IPS-15b (cell line): Measurements from ENCODE around the gene MYO5A.

Source experiments
- H3K27me3 ChIP-seq: one replicate; pipeline ENCODE4 v1.6.1; 2013; ENCODE audit warnings: low read length; ENCODE audit not compliant: control insufficient read depth, insufficient read depth
- H3K36me3 ChIP-seq: one replicate; pipeline ENCODE4 v1.6.1; 2013; ENCODE audit warnings: low read length; ENCODE audit not compliant: control insufficient read depth, insufficient read depth
- H3K4me1 ChIP-seq: one replicate; pipeline ENCODE4 v1.6.1; 2013; ENCODE audit warnings: mild to moderate bottlenecking, low read length; ENCODE audit not compliant: control insufficient read depth, insufficient read depth
- H3K4me3 ChIP-seq: one replicate; pipeline ENCODE4 v1.5.1; 2013; ENCODE audit warnings: low read depth, low read length
- H3K9ac ChIP-seq: one replicate; pipeline ENCODE4 v1.6.1; 2013; ENCODE audit warnings: low read depth, mild to moderate bottlenecking, low read length
- H3K9me3 ChIP-seq: one replicate; pipeline ENCODE4 v1.6.1; 2013; ENCODE audit warnings: mild to moderate bottlenecking, low read length; ENCODE audit not compliant: control insufficient read depth, insufficient read depth

The MYO5A gene

DNA sequence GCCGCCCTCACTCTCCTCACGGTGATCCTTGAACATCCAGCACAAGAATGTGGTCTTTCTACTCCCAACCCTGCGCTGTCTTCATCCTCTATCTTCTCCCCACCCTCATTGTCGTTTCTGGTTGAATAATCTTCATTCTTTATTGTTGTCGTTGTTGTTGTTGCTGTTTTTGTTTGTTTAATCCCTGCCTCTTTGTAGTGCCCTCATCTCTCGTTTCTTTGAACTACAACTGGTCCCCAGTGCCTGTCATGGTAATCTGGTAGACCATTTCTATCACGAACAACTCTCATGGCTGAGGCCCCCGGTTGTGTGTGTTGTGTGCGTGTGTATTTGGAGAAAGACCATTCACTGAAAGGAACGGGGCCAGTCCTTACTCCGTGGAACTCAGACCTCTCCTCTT, 1.3 kb upstream of the MYO5A start:
- Histone ChIP-seq H3K4me3 (peak overlapping the region; percentile 84), H3K9me3 (no peaks in the 10 kb centered on the region), H3K36me3 (no peaks in the 10 kb centered on the region), H3K9ac (peak overlapping the region; percentile 1), H3K4me1 (peaks cover 10% of the 10 kb centered on the region), H3K27me3 (peaks cover 43% of the 10 kb centered on the region)

DNA sequence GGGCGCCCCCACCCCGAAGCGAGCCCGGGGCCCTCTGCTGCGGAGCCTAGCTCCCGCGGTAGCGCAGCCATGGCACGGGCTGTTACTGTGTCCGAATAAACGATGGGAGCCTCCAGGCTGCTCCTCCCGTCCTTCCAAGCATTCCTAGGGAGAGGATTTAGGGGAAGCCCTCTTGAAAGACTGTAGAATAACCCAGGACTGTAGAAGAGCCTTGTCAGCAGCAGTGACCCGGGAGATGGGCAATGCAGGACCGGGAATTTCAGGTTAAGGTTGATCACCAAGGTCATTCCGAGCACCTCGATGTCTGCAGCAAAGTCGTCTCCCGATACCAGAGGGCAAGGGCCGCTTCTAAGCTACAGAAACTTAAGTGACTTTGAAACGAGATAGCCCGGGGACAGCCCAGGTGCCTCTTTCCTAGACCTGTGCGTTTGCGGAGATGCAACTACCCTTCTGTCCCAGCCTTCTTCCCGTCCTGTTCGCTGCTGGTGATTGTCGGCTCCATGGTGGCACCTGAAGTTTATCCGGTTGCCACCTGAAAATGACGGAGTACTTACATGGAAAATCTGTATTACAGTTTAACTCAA, 753 bp upstream of the MYO5A start:
- no peaks in the 10 kb centered on the region for H3K36me3 ChIP-seq

DNA sequence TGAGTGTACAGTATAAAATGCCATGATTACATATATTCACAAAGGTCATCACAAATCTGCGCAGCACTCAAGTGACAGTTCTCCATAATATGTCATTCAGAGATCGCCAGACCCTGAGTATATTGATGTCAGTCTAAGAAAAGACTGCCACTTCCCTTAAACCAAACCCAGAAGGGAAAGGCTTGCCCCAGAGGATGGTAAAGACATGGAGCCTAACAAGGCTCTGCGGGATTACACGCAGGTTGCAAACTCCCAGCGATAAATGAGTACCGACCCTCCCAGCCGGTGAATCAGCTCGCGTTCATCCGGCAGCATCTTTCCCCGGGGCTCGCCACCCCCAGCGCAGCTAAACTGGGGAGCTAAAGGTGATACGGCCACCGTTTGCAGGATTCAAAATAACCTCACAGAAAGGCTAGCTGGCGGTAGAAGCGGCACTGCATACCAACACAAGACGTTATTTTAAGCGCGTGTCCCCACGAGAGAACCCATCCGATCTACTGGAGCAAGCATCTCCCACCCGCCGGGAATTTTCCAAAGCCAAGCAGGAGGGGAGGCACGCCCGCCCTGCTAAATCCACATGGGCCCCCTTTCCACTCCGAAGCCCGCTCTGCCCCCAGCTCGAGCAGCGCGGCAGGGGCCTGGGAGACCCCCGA, 643 bp downstream of the MYO5A start:
- H3K4me1 ChIP-seq, result peaks cover 16% of the 10 kb centered on the region
- H3K9me3 ChIP-seq, result no peaks in the 10 kb centered on the region
- H3K4me3 ChIP-seq, result peak overlapping the region; percentile 83
- H3K36me3 ChIP-seq, result no peaks in the 10 kb centered on the region
- H3K27me3 ChIP-seq, result peaks cover 43% of the 10 kb centered on the region
- peak overlapping the region; percentile 51 for H3K9ac ChIP-seq

More for the DNA sequence above, 753 bp upstream of the MYO5A start:
- H3K4me3 ChIP-seq, result peak overlapping the region; percentile 84
- H3K4me1 ChIP-seq, result peaks cover 10% of the 10 kb centered on the region
- no peaks in the 10 kb centered on the region for H3K9me3 ChIP-seq
- H3K27me3 ChIP-seq, result peaks cover 43% of the 10 kb centered on the region
- H3K9ac ChIP-seq, result peak overlapping the region; percentile 1

DNA sequence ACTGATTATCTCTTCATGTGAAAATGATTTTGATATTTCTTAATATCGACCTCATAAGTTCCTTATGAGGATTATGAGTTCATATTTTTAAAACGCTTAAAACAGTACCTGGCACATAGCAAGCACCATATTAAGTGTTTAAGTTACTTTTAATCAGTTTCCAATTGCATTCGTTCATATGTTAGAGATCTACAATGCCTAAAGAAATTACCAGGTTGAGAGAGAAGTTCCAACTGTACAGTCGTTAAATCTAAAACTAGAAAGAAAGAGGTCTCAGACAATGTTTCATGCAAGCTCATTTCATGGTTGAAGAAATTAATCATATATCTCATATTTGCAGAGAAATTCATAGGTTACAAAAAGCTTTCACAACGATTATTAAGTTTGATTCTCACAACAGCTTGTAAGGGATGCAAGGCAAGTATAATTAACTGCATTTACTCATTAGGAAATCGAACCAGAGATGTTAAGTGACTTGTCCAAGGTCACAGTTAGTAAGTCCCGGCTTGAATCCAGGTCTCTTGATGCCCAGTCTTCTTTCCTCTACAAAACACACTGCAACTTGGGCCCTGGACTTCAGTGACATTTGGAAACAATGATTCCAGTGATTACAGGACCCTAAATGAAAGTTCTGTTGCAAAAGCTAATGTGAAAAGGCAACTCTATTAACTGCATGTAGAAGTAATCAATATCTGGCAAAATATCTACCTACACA, 1.3 kb downstream of the MYO5A start:
- no peaks in the 10 kb centered on the region for H3K9me3 ChIP-seq
- no peak overlapping the region for H3K9ac ChIP-seq
- H3K36me3 ChIP-seq, result no peaks in the 10 kb centered on the region
- H3K27me3 ChIP-seq, result peaks cover 40% of the 10 kb centered on the region
- H3K4me3 ChIP-seq, result peak overlapping the region; percentile 83
- peaks cover 16% of the 10 kb centered on the region for H3K4me1 ChIP-seq

DNA sequence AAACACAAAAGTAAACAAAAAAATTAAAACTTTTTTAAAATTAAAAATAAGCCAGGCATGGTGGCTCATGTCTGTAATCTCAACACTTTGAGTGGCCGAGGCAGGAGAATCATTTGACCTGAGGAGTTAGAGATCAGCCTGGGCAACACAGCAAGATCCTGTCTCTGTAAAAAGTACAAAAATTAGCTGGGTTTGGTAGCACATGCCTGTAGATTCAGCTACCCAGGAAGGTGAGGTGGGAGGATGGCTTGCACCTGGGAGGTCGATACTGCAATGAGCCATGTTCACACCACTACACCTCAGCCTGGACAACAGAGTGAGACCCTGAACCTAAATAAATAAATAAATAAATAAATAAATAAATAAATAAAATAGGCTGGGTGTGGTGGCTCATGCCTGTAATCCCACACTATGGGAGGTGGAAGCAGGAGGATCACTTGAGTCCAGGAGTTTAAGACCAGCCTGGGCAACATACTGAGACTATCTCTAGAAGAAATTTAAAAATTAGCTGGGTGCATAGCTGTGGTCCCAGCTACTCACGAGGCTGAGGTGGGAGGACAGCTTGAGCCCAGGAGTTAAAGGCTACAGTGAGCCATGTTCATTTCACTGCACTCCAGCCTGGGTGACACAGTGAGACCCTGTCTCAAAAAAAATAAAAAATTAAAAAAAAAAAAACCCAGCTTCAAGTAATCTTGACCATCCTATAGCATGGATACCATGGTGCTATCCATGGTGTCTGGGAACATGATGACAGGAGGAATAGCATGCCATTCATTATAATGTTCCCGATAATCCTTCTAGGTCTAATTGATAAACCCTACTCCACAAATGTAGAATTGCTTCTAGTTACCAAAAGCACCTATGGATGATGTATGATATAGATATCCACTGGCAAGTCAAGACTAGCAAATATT, 4.2 kb downstream of the MYO5A start:
- Histone ChIP-seq H3K9ac (no peak overlapping the region), H3K27me3 (peaks cover 13% of the 10 kb centered on the region), H3K36me3 (no peaks in the 10 kb centered on the region), H3K9me3 (no peaks in the 10 kb centered on the region), H3K4me1 (peaks cover 10% of the 10 kb centered on the region), H3K4me3 (no peak overlapping the region)

DNA sequence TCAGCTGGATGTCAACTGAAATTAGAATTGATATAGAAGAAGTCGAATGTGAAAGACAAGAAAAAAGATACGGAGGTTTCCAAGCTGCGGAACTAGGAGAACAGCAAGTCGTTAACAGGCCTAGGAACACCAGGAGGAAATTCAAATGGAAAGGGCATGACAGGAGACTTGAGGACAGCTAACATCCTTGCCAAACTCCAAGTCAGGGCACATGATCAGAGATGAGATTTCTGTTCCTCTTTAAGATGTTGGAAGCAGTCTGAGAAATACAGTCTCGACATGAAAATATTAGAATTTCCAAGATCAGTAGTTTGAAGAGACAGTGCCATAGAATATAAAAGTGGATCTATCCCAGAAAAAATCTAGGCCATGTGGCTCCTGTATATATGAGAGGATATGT, 5.0 kb downstream of the MYO5A start:
- Histone ChIP-seq H3K9ac (no peak overlapping the region), H3K4me1 (peaks cover 10% of the 10 kb centered on the region), H3K36me3 (no peaks in the 10 kb centered on the region), H3K4me3 (no peak overlapping the region), H3K27me3 (peaks cover 13% of the 10 kb centered on the region), H3K9me3 (no peaks in the 10 kb centered on the region)

DNA sequence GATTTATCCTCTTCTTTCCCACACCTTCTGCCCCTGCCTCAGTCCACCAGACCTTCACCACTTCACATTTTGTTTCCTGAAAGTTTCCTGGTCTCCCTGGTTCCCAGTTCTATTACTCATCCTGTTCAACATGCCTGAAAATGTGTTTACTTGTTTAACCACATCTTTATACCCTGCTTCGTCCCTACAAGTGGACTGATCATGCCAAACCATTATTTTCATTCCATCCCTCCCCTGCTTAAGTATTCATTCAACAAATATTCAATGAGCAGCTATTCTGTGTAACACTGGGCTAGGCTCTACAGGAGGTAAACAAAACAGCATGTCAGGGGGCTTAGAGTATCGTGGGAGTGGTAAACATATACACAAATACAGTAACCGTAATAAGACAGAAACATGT, 5.5 kb downstream of the MYO5A start:
- Histone ChIP-seq H3K4me1 (peaks cover 10% of the 10 kb centered on the region), H3K4me3 (no peak overlapping the region), H3K27me3 (peaks cover 13% of the 10 kb centered on the region), H3K9ac (no peak overlapping the region), H3K9me3 (no peaks in the 10 kb centered on the region), H3K36me3 (no peaks in the 10 kb centered on the region)

DNA sequence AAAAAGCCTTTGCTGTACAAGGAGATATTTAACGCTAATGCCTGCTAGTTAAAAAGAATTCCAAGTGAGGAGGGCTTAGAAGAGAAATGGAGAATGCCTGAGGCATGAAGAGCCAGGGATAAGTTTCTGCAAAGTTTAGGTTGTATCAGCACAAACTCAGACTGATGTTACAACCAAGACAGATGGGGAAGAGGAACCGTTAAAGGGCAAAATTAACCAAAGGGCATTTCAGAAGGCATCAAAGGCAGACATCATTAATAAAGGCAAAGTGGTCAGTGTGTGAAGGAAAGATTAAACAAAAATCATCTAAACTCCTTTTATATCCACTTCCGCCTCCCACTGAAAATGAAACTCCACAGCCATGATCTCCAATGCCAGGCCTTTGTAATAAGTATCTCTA, 7.0 kb downstream of the MYO5A start:
- H3K27me3 ChIP-seq, result no peaks in the 10 kb centered on the region
- no peaks in the 10 kb centered on the region for H3K36me3 ChIP-seq
- H3K4me1 ChIP-seq, result peaks cover 11% of the 10 kb centered on the region
- H3K9ac ChIP-seq, result no peak overlapping the region
- H3K9me3 ChIP-seq, result no peaks in the 10 kb centered on the region
- no peak overlapping the region for H3K4me3 ChIP-seq

DNA sequence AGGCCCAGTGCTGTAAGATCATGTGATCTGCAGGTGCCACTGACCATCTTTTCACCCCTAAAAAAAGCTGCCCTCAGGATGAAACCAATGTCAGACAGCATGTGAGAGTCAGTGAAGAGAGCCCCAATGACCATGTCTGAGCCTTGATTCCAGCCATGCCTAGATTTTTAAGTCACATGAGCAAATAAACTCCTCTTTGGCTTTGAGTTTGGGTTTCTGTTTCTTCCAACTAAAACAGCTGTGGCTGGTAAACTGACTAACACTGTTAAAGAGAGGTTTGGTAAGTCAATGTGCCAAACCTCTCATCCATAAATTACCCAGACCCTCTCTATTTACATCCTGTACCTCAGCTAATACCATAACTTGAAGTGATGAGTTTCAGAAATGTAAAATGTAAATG, 8.3 kb downstream of the MYO5A start:
- Histone ChIP-seq H3K4me1 (peaks cover 14% of the 10 kb centered on the region), H3K9me3 (no peaks in the 10 kb centered on the region), H3K36me3 (no peaks in the 10 kb centered on the region), H3K4me3 (no peak overlapping the region), H3K27me3 (no peaks in the 10 kb centered on the region), H3K9ac (no peak overlapping the region)

DNA sequence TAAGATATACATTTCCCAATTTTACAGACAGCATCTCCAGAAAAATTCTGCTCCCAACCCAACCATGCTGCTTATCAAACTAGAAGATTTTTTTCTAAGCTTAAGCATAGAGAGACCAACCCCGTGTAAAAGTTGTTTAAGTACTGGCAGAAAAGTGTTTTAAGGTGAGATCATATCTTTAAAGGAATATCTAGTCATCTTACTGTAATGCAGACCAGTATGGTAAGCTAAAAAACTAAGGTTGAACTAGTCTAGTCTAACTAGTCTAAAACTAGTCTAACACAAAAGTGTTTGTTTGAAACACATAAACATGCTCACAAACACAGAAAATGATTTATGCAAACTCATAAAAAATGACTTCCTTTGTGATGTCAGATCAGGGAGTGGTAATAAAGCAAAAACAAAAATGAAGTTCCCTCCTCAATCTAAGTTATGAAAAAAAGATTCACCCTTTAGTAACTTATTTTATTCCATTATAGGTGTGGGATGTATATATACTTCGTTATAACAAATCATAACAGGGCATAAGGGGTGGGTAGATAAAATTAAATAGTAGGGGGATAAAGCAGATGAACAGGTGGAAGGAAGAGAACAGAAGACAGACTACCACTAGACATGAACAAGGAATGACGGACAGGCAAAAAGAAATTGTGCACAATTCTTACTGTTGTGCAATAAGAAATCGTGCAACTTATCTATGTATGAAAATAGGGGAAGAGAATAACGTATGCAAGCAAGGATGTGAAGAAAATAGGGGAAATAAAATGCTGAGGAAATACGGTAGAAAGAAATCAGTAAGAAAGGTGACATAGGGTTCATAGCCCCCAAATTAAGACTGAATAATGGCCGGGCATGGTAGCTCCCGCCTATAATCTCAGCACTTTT, 10.0 kb downstream of the MYO5A start:
- Histone ChIP-seq H3K27me3 (no peaks in the 10 kb centered on the region), H3K4me3 (no peak overlapping the region), H3K36me3 (no peaks in the 10 kb centered on the region), H3K4me1 (peaks cover 14% of the 10 kb centered on the region), H3K9ac (no peak overlapping the region), H3K9me3 (no peaks in the 10 kb centered on the region)

DNA sequence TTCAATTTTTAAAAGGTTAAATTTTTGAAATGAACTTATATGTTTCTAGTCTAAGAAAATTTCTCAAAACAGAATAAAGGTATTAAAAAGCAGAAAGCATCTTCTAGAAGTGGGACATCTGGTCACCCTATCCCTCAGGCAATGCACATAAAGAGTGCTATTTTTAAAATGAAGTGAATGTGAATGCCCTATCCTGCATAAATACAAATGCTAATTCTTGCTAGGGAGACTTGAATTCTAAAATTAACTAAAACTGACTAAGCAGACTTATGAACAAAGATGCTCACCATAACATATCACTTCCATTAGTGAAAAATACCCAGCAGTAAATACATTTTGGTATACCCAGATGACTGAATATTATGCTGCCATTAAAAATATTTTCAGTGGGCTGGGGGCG, 11.7 kb downstream of the MYO5A start:
- Histone ChIP-seq H3K36me3 (no peaks in the 10 kb centered on the region), H3K9ac (no peak overlapping the region), H3K9me3 (no peaks in the 10 kb centered on the region), H3K27me3 (no peaks in the 10 kb centered on the region), H3K4me1 (peaks cover 8% of the 10 kb centered on the region), H3K4me3 (no peak overlapping the region)
